ENCODE data around the gene RORC. TPM values are rescaled to one million over a fixed set of nuclear protein-coding genes. Genes with fewer than 3 reads are reported as not detected.

Gene RORC
- total and polyA plus RNA-seq, 2 of the 8 experiments (the other 6 are each of a cell fraction or from before 2014, with no cell fraction given): 0.44 to 0.54 TPM

GRCh38 chr1:151813271-151813977, 18.2 kb downstream of the RORC start:
- POLR2A ChIA-PET (ENCODE audit: partially characterized antibody): no interaction called here
- no peak for DNase-seq (ENCODE audit: low read depth in 1 of 2, low spot score in 2 of 2)
- FAIRE-seq: no peak
- H2BK5ac ChIP-seq (ENCODE audit: low read depth, low read length): no peak overlapping the region
- no peak overlapping the region for H4K8ac ChIP-seq (ENCODE audit: extremely low read depth, insufficient read depth, low read length)
- H3K23me2 ChIP-seq (ENCODE audit: low read depth, low read length): no peaks in the 10 kb centered on the region
- H2BK15ac ChIP-seq (ENCODE audit: low read length): no peak overlapping the region
- H3K4me3 ChIP-seq (ENCODE audit: extremely low read depth in 1 of 4, insufficient read depth in 2 of 4, low read depth in 3 of 4, low read length in 4 of 4): no peak overlapping the region
- H2BK20ac ChIP-seq (ENCODE audit: low read length): no peak overlapping the region
- CTCF ChIA-PET (ENCODE audit: partially characterized antibody): interaction anchor here (1.1 to 1.6 kb wide), 2 partner anchors 10 to 14 kb away, joined by 3 to 5 read pairs; no protein-coding TSS in a partner anchor
- no peak overlapping the region for H3K23ac ChIP-seq (ENCODE audit: insufficient read length)
- H3K14ac ChIP-seq (ENCODE audit: insufficient read length): no peak overlapping the region
- H3K36me3 ChIP-seq (ENCODE audit: control insufficient read depth in 2 of 4, insufficient read depth in 4 of 4, low read length in 3 of 4): no peaks in the 10 kb centered on the region
- H3K79me1 ChIP-seq (ENCODE audit: low read depth, low read length): no peaks in the 10 kb centered on the region
- H4K5ac ChIP-seq (ENCODE audit: insufficient read length, low read depth, low read length): no peak overlapping the region
- H3K9me3 ChIP-seq (ENCODE audit: insufficient read depth in 2 of 2, low read depth in 1 of 2, low read length in 1 of 2): no peaks in the 10 kb centered on the region
- no peaks in the 10 kb centered on the region for H3K79me2 ChIP-seq (ENCODE audit: control insufficient read depth in 1 of 2, insufficient read depth in 2 of 2, low read length in 2 of 2)
- H3K4me1 ChIP-seq (replicated peaks in 1 of 4; ENCODE audit: control insufficient read depth in 3 of 4, insufficient read depth in 4 of 4, low read length in 3 of 4): peaks cover 1 to 5% (median 4%) of the 10 kb centered on the region in 4 experiments; a peak in 3 of 7 replicates
- no peak overlapping the region for H3K4me2 ChIP-seq (ENCODE audit: insufficient read depth in 1 of 2, low read depth in 2 of 2, low read length in 2 of 2)
- H3K18ac ChIP-seq (ENCODE audit: extremely low read depth, low read length): no peak overlapping the region
- WGBS, 2 experiments (ENCODE audit: extremely low coverage in 1 of 2, insufficient coverage in 1 of 2, insufficient read length in 1 of 2, insufficient replicate concordance in 2 of 2, low coverage in 1 of 2, low lambda C conversion rate in 2 of 2, missing lambda C conversion rate in 1 of 2): 90% methylated on average over 12 of the region's 12 CpGs; no CpG with 5 or more reads in 1 of the 2 experiments
- H2AFZ ChIP-seq (ENCODE audit: low read length): no peak overlapping the region
- H3K4ac ChIP-seq (replicated peaks; ENCODE audit: insufficient read length, low read depth, low read length): no peak overlapping the region
- H4K20me1 ChIP-seq (replicated peaks in 1 of 2; ENCODE audit: control insufficient read depth in 1 of 2, insufficient read depth in 2 of 2, low read length in 2 of 2): no peaks in the 10 kb centered on the region
- no peak overlapping the region for H4K91ac ChIP-seq (replicated peaks; ENCODE audit: insufficient read length, low read length)
- no peak overlapping the region for H3K9ac ChIP-seq (replicated peaks in 1 of 4; ENCODE audit: extremely low read depth in 1 of 4, low read depth in 3 of 4, low read length in 3 of 4)
- H2BK120ac ChIP-seq (replicated peaks; ENCODE audit: low read depth, low read length): no peak overlapping the region
- H3K27ac ChIP-seq (ENCODE audit: low read depth, low read length): no peak overlapping the region
- H2AK5ac ChIP-seq (ENCODE audit: low read depth, low read length): no peak overlapping the region
- H3K27me3 ChIP-seq (replicated peaks in 1 of 4; ENCODE audit: control insufficient read depth in 3 of 4, extremely low read depth in 1 of 4, insufficient read depth in 3 of 4, low read length in 3 of 4): no peaks in the 10 kb centered on the region
- no peak overlapping the region for H3K56ac ChIP-seq (replicated peaks; ENCODE audit: insufficient read length, low read depth, low read length)
- no peak overlapping the region for H2BK12ac ChIP-seq (ENCODE audit: low read depth, low read length)
- TF ChIP-seq EP300 (IDR thresholded peaks at IDR 0.05; ENCODE audit: borderline replicate concordance in 1 of 2, low read depth in 2 of 2, low read length in 2 of 2) (no peak), TAF1 (IDR thresholded peaks at IDR 0.05; ENCODE audit: low read depth, low read length) (no peak), NRF1 (IDR thresholded peaks at IDR 0.05; ENCODE audit: low read depth, low read length) (no peak), JUN (IDR thresholded peaks at IDR 0.05; ENCODE audit: low read depth, low read length) (no peak), SIN3A (conservative IDR thresholded peaks at IDR 0.05 in 1 of 2, IDR thresholded peaks at IDR 0.05 in 1 of 2; ENCODE audit: low read depth in 1 of 2, low read length in 2 of 2) (no peak), CBX5 (IDR thresholded peaks at IDR 0.05; ENCODE audit: low read depth, low read length) (no peak), HDAC2 (IDR thresholded peaks at IDR 0.05; ENCODE audit: borderline replicate concordance in 1 of 2, low read depth in 2 of 2, low read length in 2 of 2) (no peak), SIX5 (IDR thresholded peaks at IDR 0.05; ENCODE audit: low read depth, low read length) (no peak), RAD21 (IDR thresholded peaks at IDR 0.05 in 1 of 2, conservative IDR thresholded peaks at IDR 0.05 in 1 of 2; ENCODE audit: low read depth in 2 of 2, low read length in 2 of 2) (no peak), POLR2A (IDR thresholded peaks at IDR 0.05; ENCODE audit: control extremely low read depth in 1 of 2, low read depth in 2 of 2, low read length in 2 of 2) (no peak), PHF8 (conservative IDR thresholded peaks at IDR 0.05; ENCODE audit: low read depth, low read length) (no peak), CREB1 (IDR thresholded peaks at IDR 0.05) (no peak), RBBP5 (IDR thresholded peaks at IDR 0.05; ENCODE audit: borderline replicate concordance, low read depth, low read length) (no peak)

All from H1 (cell line).